Esophagus muscularis mucosa (tissue), 4 donors: ENCODE data around the gene SDK2. TPM values are rescaled to one million over a fixed set of nuclear protein-coding genes. Genes with fewer than 3 reads are reported as not detected.

Experiments used
- DNase-seq: peaks from one replicate; pipeline ENCODE4 v3.0.0-alpha.2; 2017; ENCODE audit errors: extremely low spot score
- H3K27ac ChIP-seq, 4 donors: fragments of 200-600 bp; sonication (generic); replicated peaks in 1 of 4; 1 replicate in 3 of 4; 2 replicates in 1 of 4; pipeline ENCODE4 v1.5.1; 2016 to 2019; ENCODE audit warnings: mild to moderate bottlenecking in 1 of 4
- H3K27me3 ChIP-seq, 4 donors: fragments of 200-600 bp; sonication (generic); one replicate each; pipeline versions ENCODE4 v1.5.1 to v1.6.0; 2016 to 2019
- H3K36me3 ChIP-seq, 4 donors: fragments of 200-600 bp; sonication (generic); one replicate each; pipeline ENCODE4 v1.5.1; 2016 to 2019
- H3K4me1 ChIP-seq, 4 donors: fragments of 200-600 bp; sonication (generic); one replicate each; pipeline ENCODE4 v1.5.1; 2016 to 2019
- H3K4me3 ChIP-seq, 4 donors: fragments of 200-600 bp; sonication (generic); 1 replicate in 2 of 4; 2 replicates in 2 of 4; pipeline ENCODE4 v1.5.1; 2016 to 2019; ENCODE audit warnings: mild to moderate bottlenecking in 4 of 4, moderate library complexity in 1 of 4
- H3K9me3 ChIP-seq, 4 donors: fragments of 200-600 bp; sonication (generic); 1 replicate in 3 of 4; 2 replicates in 1 of 4; pipeline ENCODE4 v1.5.1; 2016 to 2019
- EP300 ChIP-seq: sonication (generic); formaldehyde crosslinking; IDR thresholded peaks from one replicate; pipeline ENCODE4 v1.6.1; 2017; ENCODE audit warnings: antibody characterized with exemption
- POLR2A ChIP-seq: fragments of 450-650 bp; IDR thresholded peaks from one replicate; pipeline ENCODE4 v1.6.1; 2017; ENCODE audit warnings: antibody characterized with exemption, moderate library complexity, mild to moderate bottlenecking, low read depth
- POLR2AphosphoS5 ChIP-seq, 2 donors: sonication (generic); formaldehyde crosslinking; IDR thresholded peaks; one replicate each; pipeline ENCODE4 v1.6.1; 2017; ENCODE audit warnings: antibody characterized with exemption in 2 of 2
- WGBS: methylation state at CpG from one replicate; pipeline ENCODE4 v1.1.5; 2018; 5-methylcytosine and 5-hydroxymethylcytosine counted together
- intact Hi-C: fragments of 100-400 bp; cut with DNase I; formaldehyde crosslinking; loops from one replicate; pipeline ENCODE4 v1.15.1; 2023
- total RNA-seq, 4 donors: library from RNA; depleted of rRNA; stranded (reverse); fragments of >200 nt; gene quantifications; one replicate each; pipeline versions ENCODE4 v1.1.0 to v1.2.1, GENCODE V29; 2016
- TF ChIP-seq, protein P1 (sequence below), 3 experiments: fragments of 200-600 bp in 2 of 3; fragments of 450-650 bp in 1 of 3; sonication (generic) in 2 of 3; IDR thresholded peaks; one replicate each; pipeline ENCODE4 v1.5.1; 2017 to 2019; ENCODE audit warnings: antibody characterized with exemption in 3 of 3, mild to moderate bottlenecking in 2 of 3, moderate library complexity in 1 of 3

Gene SDK2
- total RNA-seq, 4 donors from 2014 or later: 0.42 to 2.0 (median 1.2) TPM

DNA sequence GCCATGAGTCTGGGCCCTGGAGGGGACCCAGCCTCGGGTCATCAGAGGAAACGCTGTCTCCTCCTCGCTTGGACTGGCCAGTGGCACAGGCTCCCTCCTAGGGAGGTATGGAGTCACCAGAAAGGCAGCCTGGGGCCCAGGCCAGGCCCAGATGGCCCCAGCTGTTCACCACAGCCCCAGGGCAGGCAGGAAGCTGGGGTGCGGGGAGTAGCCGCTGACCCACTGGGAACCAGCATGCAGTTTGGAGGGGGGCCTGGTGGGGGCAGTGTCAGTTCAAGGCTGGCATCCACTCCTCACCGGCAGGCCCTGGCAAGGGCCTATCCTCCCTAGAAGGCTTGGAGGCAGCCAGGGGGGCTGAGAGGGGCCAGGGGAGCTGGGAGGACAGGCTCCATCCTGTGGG lies 48.8 kb downstream of the SDK2 start:
- Histone ChIP-seq H3K27ac (no peak overlapping the region), H3K27me3 (peaks cover 0 to 2% (median 0%) of the 10 kb centered on the region in 4 donors), H3K36me3 (no peaks in the 10 kb centered on the region), H3K4me3 (no peak overlapping the region), H3K9me3 (no peaks in the 10 kb centered on the region), H3K4me1 (peaks cover 0 to 12% (median 4%) of the 10 kb centered on the region in 4 donors)
- intact Hi-C loops: loop anchor here (10.0 kb wide), 1 partner anchor 61 kb away; no protein-coding TSS in a partner anchor
- no CpG with 5 or more reads among the region's 6 CpGs for WGBS
- TF ChIP-seq POLR2A: no peak
- TF ChIP-seq POLR2AphosphoS5 (IDR thresholded peaks at IDR 0.05): no peak
- TF ChIP-seq, protein P1, sequence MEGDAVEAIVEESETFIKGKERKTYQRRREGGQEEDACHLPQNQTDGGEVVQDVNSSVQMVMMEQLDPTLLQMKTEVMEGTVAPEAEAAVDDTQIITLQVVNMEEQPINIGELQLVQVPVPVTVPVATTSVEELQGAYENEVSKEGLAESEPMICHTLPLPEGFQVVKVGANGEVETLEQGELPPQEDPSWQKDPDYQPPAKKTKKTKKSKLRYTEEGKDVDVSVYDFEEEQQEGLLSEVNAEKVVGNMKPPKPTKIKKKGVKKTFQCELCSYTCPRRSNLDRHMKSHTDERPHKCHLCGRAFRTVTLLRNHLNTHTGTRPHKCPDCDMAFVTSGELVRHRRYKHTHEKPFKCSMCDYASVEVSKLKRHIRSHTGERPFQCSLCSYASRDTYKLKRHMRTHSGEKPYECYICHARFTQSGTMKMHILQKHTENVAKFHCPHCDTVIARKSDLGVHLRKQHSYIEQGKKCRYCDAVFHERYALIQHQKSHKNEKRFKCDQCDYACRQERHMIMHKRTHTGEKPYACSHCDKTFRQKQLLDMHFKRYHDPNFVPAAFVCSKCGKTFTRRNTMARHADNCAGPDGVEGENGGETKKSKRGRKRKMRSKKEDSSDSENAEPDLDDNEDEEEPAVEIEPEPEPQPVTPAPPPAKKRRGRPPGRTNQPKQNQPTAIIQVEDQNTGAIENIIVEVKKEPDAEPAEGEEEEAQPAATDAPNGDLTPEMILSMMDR (IDR thresholded peaks at IDR 0.05): peak in 1 of 3 experiments; percentile 27
- no peak for DNase-seq

DNA sequence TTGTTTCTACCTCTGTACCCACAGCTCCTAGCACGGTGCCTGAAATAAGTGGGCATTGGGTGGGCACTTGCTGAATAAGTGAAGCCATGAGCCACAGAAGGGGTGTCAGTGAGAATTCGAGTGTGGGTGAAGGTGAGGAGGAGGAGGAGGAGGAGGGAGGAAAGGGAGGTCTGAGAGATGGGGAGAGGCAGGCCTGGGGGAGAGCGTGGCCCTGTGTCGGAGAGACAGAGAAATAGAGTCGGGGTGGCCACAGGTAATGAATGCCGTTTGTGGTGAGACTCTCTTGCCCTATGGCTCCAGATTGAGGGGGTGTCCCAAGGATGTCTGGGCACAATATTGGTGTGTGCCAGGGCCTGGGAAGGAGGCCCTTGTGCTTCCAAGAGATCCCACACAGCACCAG lies 49.2 kb downstream of the SDK2 start:
- Histone ChIP-seq H3K4me1 (peaks cover 0 to 9% (median 4%) of the 10 kb centered on the region in 4 donors), H3K9me3 (no peaks in the 10 kb centered on the region), H3K36me3 (no peaks in the 10 kb centered on the region), H3K27ac (no peak overlapping the region), H3K27me3 (no peaks in the 10 kb centered on the region), H3K4me3 (no peak overlapping the region)
- intact Hi-C loops: loop anchor here (10.0 kb wide), 1 partner anchor 60 kb away; no protein-coding TSS in a partner anchor
- DNase-seq: no peak
- 90% methylated on average over 6 of the region's 6 CpGs for WGBS
- TF ChIP-seq POLR2AphosphoS5 (IDR thresholded peaks at IDR 0.05) (no peak), EP300 (no peak), POLR2A (no peak)
- TF ChIP-seq, protein P1 (IDR thresholded peaks at IDR 0.05): no peak

DNA sequence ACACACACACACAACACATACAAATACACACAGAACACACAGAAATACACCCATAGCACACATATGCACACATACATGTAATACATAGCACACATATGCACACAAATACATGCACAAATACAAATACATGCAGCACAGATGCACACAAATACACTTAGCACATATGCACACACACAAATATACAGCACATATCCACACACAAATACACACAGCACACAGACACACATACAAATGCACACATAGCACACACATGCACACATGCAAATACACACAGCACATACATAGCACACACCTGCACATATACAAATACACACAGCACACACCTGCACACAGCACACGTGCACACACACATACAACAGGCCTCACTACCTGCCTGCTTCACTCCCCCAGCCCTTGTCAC lies 49.6 kb downstream of the SDK2 start:
- WGBS: 100% methylated on average over 1 of the region's 1 CpG
- intact Hi-C loops: loop anchor here (10.0 kb wide), 1 partner anchor 60 kb away; no protein-coding TSS in a partner anchor

DNA sequence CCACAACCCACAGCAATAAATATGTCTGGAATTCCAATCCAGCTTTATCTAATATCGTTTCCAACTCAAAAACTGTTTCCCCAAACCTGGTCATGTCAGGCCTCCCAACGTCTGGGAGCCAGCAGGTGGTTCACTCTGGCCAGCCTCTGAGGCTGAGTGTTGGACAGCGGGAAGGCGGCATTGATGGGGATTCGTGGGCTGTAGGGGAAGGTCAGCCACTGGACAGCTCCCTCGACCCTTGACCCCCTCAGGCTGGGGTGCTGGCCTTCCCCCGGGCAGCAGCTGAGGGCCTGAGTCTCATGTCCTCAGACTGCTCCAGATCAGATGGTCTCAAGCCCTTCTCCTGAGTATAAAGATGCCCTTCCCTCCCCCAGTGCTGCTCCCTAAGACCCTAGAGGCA lies 50.2 kb downstream of the SDK2 start:
- no peaks in the 10 kb centered on the region for H3K27me3 ChIP-seq
- 78% methylated on average over 7 of the region's 7 CpGs for WGBS
- DNase-seq: no peak
- H3K9me3 ChIP-seq: no peaks in the 10 kb centered on the region
- no peak overlapping the region for H3K27ac ChIP-seq
- intact Hi-C loops: loop anchor here (10.0 kb wide), 1 partner anchor 59 kb away; no protein-coding TSS in a partner anchor
- no peaks in the 10 kb centered on the region for H3K36me3 ChIP-seq
- no peak for TF ChIP-seq POLR2AphosphoS5 (IDR thresholded peaks at IDR 0.05)
- no peak for TF ChIP-seq POLR2A
- TF ChIP-seq, protein P1 (IDR thresholded peaks at IDR 0.05): no peak
- no peak for TF ChIP-seq EP300
- no peak overlapping the region for H3K4me3 ChIP-seq
- peaks cover 0 to 9% (median 3%) of the 10 kb centered on the region in 4 donors for H3K4me1 ChIP-seq

More for the DNA sequence above, 49.6 kb downstream of the SDK2 start:
- Histone ChIP-seq H3K4me1 (peaks cover 0 to 9% (median 3%) of the 10 kb centered on the region in 4 donors), H3K9me3 (no peaks in the 10 kb centered on the region), H3K27ac (no peak overlapping the region), H3K27me3 (no peaks in the 10 kb centered on the region), H3K4me3 (no peak overlapping the region), H3K36me3 (no peaks in the 10 kb centered on the region)
- DNase-seq: no peak
- TF ChIP-seq POLR2AphosphoS5 (IDR thresholded peaks at IDR 0.05): no peak
- no peak for TF ChIP-seq EP300
- no peak for TF ChIP-seq POLR2A
- TF ChIP-seq, protein P1 (IDR thresholded peaks at IDR 0.05): no peak
